ENCODE data around the gene MS4A15.

MS4A15 gene

DNA sequence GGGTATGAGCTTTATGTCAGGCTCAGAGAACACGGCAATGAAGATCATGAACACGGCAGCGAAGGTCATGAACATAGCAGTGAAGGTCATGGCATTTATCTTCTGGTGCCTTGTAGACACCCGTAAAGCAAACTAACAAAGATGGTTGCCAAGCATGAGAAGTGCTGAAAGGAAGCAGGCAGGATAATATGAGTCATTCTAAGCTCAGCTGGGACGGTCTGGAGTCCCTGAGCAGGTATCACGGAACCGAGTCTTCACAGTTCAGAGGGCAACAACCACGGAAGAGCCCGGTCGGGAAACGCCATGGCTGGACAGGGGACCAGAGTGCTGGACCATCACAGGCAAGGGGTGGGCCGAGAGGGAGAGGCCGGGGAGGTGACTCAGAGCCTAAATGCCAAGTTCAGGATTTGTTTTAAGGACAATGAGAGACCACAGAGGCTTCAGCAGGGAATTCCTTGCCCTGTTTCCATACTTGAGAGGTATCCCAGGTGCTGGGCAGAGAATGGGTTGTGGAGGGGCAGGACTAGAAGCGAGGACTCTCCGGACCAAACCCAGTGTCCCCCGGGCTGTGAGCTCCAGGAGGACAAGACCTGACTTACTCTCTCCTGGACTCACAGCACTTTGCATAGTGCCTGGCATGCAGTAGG is 15.3 kb downstream of the MS4A15 start:
- DNase-seq, result no peak
- intact Hi-C loops (cut with DNase I), result no loop called here

DNA sequence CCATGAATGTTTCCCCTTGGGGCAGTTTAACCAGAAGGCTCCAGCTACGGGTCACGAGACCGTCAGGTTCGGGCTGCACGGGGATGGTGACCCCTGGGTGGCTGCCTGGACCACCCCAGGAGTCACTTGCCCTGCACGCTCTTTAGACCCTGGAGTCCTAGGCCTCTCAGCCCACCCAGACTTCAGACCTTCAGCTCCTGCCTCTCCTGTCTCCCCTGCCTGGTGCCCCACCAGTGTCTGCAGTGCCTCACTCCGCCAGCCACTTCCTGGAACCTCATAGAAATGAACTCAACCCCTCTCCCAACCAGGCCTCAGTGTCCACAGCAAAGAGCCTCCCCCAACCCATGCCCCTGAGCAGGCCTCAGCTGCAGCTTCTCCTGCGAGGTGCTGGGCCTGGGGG is 16.0 kb downstream of the MS4A15 start:
- no peak for DNase-seq
- intact Hi-C loops (cut with DNase I), result no loop called here

DNA sequence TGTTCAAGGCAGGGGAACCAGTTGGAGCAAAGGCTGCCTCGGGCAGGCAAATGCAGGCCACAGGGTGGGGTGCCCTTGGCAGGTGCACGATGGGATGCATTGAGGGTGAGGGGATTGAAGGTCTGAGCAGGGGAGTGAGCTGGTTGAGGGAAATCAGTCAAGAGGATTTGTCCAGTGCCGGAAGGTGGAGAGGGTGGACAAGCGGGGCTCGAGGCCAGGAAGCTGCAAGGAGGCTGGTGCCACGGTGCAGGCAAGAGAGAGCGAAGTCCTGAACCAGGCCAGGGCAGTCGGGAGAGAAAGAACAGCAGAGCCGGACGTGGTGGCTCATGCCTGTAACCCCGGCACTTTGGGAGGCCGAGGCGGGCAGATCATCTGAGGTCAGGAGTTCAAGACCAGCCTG is 18.1 kb downstream of the MS4A15 start:
- no peak for DNase-seq
- intact Hi-C loops (cut with DNase I), result no loop called here

DNA sequence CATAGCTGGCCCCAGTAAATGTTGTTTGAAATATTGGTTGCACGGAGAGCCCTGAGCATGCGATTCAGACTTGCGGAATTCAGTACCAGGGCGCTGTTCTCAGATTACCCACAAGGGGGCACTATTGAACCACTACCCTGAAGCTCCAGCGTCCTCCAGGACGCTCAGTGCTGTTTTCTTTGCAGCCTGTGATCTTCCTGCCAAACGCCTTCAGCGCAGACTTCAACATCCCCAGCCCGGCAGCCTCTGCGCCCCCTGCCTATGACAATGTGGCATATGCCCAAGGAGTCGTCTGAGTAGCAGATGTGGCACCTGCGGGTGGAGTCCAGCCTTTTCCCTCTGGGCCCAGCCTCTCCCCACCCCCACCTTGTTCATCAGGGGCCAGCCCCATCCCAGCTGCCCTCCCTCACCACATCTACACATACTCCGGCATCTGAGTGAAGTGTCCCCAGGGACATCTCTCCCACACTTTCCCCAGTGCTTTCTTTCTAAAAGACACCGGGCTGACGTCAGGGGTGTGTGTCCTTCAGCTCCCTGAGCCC is 18.8 kb downstream of the MS4A15 start:
- DNase-seq, result peak; percentile 50 to 94 (median 85)
- intact Hi-C loops (cut with DNase I), result no loop called here

DNA sequence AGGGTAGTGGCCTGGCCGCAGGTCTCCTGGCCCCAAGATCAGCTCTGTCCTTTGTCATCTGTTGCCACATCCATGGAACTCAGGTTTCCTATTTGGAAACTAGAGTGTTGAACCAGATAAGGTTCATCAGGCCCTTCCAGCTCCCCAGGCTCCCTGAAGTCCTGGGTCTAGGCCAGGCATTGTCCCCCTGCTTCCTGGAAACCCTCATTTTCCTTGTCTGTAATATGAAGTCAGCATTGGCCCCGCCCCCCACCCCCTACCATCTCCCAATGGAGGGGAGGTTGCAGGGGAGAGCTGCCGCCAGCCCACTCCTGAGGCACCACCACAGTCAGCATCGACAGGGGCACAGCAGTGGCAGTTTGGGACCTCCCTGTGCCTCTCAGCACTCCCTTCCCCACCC is 19.5 kb downstream of the MS4A15 start:
- DNase-seq, result no peak
- intact Hi-C loops (cut with DNase I), result no loop called here

DNA sequence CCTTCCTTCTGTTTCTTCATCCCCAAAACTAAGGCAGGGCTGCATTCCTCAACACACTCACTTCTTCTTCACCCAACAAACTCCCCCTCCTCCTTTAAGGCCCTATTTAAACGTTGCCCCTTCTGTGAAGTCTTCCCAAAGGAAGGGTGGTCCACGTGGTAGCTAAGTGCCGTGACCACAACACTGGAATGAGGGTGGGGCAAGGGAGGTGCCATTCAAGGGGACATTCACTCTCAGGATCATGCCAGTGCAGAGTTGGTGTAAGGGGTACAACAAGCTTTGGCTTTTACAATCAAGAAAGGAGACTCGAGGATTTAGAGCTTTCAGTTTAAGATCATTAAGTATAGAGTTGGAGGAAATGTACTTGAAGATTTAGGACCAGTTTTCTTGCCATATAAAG is 20.4 kb downstream of the MS4A15 start:
- DNase-seq, result no peak
- intact Hi-C loops (cut with DNase I), result no loop called here

DNA sequence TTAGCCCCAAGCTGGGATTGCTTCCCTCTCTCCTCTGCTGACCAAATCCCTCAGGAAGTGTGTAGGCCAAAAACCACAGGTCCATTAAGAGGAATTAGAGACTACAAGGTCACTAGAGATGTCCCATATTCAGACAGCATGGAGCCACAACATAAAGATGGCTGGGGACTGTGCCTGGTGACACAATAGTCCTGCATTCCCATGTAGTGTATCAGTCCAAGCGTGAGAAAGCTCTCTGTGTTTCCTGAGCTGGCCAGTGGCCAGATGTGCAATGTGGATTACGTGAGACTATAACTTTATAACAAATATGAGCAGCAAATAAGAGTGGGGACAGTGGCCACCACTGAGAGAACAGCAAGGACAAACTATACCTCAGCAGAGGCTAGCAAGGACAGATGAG is 20.9 kb downstream of the MS4A15 start:
- DNase-seq, result no peak
- intact Hi-C loops (cut with DNase I), result no loop called here

DNA sequence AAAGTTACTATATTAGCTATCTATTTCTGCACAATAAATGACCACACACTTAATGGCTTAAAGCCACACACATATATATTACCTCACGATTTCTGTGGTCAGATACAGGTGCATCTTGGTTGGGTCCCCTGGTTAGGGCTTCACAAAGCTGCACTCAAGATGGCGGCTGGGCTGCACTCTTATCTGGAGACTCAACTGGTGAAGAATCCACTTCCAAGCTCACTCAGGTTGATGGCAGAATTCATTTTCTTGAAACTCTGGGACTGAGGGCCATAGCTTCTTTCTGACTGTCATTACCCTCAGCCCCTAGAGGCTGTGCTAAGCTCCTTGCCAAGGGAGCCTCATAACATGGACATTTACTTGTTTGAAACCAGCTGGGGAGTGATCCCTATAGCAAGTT is 23.4 kb downstream of the MS4A15 start:
- DNase-seq, result no peak
- intact Hi-C loops (cut with DNase I), result no loop called here

DNA sequence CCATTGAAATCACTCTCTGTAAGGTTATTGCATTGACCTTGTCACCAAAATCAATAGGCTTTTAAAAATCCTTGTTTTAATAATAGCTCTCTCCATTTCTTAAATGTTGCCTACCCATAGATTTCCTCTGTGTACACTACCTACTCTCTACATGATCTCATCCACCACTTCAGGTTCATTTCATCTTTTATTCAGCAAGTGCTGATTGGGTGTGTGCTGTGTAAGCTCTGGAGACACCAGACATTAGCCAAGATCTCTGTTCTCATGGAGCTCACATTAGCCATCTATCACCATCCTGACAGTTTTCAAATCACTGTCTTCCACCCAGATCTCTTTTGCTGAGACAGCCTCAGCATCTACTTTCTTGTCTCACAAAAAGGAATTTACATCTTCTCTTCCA is 24.1 kb downstream of the MS4A15 start:
- intact Hi-C loops (cut with DNase I), result no loop called here
- no peak for DNase-seq

DNA sequence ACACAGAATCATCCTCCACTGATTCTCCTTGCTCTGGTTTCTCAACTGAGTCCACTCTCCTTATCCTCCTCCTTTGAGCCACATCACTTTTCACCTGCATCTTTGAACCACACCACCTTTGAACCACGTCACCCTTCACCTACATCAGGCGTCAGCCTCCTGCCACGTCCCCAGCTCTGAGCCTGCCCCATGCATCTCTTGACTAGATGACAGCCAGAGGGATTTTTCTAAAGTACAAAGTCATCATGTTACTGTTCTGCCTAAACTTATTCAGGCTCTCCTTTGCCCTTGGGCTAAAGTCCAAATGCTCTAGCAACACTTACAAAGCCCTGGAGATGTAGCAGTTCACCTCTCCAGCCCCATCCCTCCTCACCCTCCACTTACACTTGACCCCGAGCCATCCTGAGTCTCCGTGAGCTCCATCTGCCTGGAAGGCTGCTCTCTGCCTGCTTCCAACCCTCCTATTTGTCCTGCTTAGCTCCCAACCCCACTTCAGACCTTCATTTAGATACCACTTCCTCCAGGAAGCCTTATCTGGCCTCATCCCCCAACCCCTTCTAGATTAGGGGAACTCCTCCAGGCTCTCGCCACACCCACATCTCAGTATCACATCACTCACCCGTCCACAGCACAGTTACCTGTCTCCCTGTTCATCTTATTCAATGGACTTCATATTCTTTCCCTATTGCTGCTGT is 24.8 kb downstream of the MS4A15 start:
- intact Hi-C loops (cut with DNase I), result no loop called here
- no peak for DNase-seq

DNA sequence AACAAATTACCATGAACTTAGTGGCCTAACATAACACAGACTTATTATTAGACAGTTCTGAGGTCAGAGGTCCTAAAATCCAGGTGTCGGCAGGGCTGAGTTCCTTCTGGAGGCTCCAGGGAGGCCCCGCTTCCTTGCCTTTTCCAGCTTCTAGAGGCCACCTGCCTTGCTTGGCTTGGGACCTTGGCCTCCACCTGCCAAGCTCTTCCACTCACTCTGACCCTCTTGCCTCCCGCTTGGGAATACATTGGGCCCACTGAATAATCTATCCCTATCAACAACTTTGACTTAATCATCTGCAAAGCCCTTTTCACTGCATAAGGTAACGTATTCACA is 25.3 kb downstream of the MS4A15 start:
- intact Hi-C loops (cut with DNase I), result no loop called here

DNA sequence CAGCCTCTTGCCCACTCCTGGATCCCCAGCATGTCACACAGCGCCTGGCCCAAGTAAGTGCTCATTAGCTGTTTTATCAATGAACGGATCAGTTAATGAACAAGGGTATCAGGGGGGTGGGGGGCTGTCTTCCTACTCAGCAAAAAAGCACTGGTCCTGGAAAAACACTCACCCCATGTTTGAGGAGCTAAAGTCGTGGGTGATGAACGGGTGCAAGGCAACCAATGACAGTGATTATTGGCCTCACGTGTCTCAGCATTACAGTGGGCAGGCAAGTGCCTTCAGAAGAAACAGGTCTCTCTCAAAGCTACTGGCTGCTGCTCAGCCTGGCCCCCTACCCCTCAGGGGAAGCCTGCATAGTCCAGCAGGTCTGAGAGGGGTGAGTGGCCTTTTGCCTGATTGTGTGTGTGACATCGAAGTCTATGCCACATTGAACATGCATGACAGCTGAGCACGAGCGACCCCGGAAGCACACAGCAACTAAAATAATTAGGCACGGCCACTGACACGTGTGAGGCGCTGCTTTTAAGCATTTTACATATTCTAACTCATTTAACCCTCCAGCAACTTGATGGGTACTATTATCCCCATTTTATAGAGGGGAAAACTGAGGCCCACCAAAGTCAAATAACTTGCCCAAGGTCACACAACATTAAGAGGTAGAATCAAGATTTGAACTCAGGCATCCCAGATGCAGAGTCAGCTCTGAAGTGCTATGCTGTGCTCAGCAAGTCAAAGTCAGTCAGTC is 25.9 kb downstream of the MS4A15 start:
- DNase-seq, result no peak
- intact Hi-C loops (cut with DNase I), result no loop called here

More for the DNA sequence above, 25.3 kb downstream of the MS4A15 start:
- DNase-seq, result no peak

DNA sequence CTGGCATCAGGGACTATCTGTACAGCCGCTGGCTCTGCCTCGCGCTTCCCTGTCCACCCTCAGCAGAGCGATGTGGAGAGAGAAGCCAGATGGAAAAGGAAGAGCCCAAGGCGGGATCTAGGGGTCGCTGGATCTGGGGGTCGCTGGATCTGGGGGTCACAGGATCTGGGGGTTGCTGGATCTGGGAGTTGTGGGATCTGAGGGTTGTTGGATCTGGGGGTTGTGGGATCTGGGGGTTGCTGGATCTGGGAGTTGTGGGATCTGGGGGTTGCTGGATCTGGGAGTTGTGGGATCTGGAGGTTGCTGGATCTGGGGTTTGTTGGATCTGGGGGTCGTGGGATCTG is 26.4 kb downstream of the MS4A15 start:
- no peak for DNase-seq
- intact Hi-C loops (cut with DNase I), result no loop called here

DNA sequence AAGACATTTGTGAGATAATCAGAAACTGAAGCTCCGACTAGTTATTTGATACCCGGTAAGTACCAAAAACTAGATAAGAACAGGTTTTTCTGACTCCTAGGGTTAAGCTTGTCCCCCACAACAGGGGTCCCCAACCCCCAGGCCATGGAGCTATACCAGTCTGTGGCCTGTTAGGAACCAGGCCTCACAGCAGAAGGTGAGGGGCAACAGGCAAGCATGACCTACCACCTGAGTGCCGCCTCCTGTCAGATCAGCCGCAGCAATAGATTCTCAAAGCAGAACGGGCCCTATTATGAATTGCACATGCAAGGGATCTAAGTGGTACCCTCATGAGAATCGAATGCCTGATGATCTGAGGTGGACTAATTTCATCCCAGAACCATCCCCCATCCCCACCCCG is 27.2 kb downstream of the MS4A15 start:
- no peak for DNase-seq
- intact Hi-C loops (cut with DNase I), result no loop called here

DNA sequence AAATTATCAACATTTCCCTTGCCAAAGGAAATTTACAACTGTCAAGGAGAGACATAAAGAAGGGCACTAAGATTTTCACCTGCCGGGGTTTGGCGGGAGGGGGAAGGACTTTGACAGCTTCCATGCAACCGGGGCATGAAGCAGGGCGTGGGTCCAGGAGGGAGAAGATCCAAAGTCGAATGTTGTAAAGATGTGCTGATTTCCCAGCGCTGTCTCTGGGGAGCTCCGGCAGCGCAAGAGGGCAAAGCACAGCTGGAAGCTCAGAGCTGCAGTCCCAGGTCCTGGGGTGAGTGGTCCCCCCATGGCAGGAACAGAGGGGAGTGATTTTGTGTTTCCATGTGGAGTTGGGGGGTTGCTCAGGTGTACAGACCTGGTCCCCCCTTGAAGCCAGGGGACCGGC is 28.5 kb downstream of the MS4A15 start, which contains the start of gene MS4A10:
Gene MS4A10 (plus strand): TSS at position 198 of the 400 bp plus-strand sequence. CDS start 5,003 bp downstream, outside the sequence.
- DNase-seq, result no peak
- intact Hi-C loops (cut with DNase I), result no loop called here

DNA sequence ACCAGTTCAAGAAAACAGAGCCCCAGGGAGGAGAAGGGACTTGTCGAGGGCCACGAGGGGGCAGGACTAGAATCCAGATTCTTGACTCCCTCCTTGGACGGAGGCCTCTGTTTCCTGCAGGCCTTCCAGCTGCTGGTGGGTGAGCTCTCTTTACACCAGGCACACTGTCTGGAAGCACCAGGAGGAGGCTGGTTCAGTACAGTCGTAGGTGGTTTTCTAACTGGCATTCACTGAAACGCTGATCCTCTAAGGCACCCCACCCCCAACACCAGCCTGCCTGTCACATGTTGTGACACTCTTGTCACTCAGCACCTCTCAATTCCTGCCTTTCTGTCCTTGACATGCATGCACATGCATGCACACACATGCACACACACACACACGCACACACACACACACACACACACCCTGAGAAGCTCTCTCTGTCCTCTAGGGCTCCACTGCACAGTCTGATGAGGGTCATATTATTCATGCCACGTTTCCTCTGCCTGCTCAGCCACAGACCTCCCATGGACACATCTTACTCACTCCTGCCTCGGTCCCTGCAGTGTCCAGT is 29.2 kb downstream of the MS4A15 start:
- intact Hi-C loops (cut with DNase I), result no loop called here
- peak; percentile 25 to 88 (median 65) for DNase-seq

DNA sequence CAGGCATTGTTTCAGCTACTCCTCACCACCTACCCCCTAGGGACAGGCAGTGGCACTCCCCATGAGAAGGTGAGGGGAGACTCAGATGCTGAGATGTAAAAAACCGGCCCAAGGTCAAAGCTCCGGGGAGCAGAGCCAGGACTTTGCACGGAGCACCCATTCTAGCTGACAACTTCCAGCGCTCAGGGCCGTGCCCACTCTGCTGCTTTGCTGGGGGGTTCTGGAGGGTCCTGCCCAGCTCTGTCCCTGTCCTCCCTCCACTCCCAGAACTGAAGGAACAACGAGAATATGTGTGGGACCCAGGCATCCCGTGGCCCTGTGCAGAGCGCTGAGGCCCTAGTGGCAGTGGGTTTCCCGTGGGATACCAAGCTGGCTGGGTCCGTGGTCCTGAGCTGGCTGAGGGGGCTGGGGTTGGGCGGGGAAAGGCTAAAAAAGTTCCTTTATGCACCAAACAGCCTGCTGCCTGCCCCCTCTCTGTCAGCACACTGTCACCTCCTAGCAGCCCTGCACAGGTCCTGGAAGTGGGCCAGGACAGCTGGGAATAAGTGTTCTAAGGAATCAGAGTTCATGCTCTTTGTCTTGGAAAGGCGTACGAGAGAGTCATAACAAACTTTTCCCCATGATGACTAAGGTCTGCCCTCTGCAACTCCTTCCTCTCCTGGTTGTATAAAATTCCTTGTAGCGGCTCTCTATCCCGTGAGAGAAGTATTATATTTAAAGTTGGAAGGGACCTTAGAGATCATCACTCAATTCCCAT is 30.3 kb downstream of the MS4A15 start:
- intact Hi-C loops (cut with DNase I), result no loop called here
- DNase-seq, result peak in 12 of 42 donors; percentile 11 to 60 (median 31)

DNA sequence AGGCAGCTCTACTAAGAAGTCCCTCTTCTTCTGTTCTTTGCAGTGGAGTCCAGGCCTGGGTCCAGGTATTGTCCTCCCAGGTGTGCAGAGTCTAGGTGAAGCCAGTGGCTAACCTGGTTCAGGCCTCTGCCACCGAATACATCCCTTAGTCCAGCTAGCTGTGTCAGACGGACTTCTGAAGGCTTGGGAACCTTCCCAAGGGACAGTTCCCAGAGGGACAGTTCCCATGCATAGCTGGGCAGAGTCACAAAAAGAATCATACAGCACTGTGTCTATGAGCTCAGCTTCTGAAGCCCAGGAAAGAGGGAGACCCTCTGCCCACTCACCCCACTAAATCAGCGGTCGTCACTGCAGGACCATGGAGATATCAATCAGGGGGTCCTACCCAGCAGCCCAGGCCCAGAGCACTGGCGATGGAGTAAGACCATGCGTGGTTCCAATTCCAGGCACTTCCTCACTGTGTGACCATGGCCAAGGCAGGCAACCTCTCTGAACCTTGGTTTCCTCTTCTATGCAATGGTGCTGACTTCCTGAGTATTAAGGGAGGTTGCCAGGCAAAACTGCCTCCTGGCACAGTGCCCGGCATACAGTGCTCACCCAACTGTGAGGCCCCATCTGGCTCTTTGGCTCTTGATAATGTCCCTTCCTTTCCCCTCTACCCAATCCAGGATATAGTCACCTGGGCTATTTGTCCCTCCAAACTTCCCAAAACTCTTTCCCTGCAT is 31.9 kb downstream of the MS4A15 start:
- DNase-seq, result no peak
- intact Hi-C loops (cut with DNase I), result no loop called here

DNA sequence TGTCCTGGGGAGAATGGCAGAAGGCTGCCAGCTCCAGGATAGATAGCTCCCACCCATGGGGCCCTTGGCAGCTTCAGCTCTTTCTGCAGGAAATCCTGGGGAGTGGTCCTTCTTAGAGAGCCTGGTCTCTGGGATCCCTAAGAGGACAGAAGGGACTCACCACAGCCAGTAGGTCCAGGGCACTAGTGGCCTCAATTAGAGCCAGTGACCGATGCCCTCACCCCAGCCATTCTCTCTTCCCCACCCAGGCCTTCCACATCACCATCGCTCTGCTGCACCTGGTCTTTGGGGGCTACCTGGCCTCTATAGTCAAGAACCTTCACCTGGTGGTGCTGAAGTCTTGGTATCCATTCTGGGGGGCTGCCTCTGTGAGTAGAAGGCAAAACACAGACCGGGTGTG is 34.1 kb downstream of the MS4A15 start:
- intact Hi-C loops (cut with DNase I), result no loop called here
- no peak for DNase-seq
